ENCODE data around the gene ZNF714. TPM values are rescaled to one million over a fixed set of nuclear protein-coding genes. Genes with fewer than 3 reads are reported as not detected.

The ZNF714 gene
- total RNA-seq, 1 experiment from 2014 or later = 20.0 TPM

DNA sequence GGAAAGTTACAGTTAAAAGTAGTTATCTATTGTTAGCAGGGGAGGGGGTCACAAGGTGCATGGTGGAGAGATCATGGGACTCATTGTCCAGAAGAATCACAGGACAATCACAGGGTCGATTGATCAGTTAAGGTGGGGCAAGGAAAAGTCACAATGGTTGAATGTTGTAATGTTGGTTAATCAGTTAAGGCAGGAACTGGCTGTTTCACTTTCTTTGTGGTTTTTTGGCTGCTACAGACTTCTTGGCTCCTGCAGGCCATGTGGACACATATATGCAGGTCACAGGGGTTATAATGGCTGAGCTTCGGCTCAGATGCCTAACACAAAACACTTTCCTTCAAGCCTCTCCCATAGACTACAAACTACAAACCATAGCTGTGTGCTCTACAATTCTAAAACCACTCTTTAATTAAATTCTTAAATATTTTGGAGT is 52.9 kb downstream of the ZNF714 start:
- Histone ChIP-seq H3K4me2 (ENCODE audit: low read length) (no peak overlapping the region), H2AFZ (ENCODE audit: low read depth, low read length, poor library complexity, severe bottlenecking) (no peak overlapping the region), H3K4me3 (replicated peaks in 1 of 2; ENCODE audit: low read depth in 1 of 2, low read length in 2 of 2) (no peak overlapping the region), H3K36me3 (ENCODE audit: control insufficient read depth in 1 of 2, insufficient read depth in 2 of 2, low read length in 2 of 2) (no peaks in the 10 kb centered on the region), H3K79me2 (ENCODE audit: insufficient read depth, low read length) (no peaks in the 10 kb centered on the region), H3K4me1 (ENCODE audit: control insufficient read depth in 1 of 2, insufficient read depth in 2 of 2, low read length in 2 of 2) (no peaks in the 10 kb centered on the region), H3K9ac (ENCODE audit: low read length) (no peak overlapping the region), H3K9me2 (ENCODE audit: insufficient read depth) (no peaks in the 10 kb centered on the region), H3K9me3 (ENCODE audit: control insufficient read depth in 1 of 2, insufficient read depth in 1 of 2, low read depth in 1 of 2, low read length in 2 of 2) (no peaks in the 10 kb centered on the region), H3K27me3 (ENCODE audit: insufficient read depth, low read length) (no peaks in the 10 kb centered on the region), H4K20me1 (ENCODE audit: insufficient read depth) (no peaks in the 10 kb centered on the region), H3K27ac (ENCODE audit: low read depth, low read length) (no peak overlapping the region)
- ATAC-seq (no peak), DNase-seq (ENCODE audit: low read depth, low spot score) (no peak)
- RAD21 ChIA-PET (ENCODE audit: low non-redundant PET in 1 of 2, low total read pairs in 2 of 2, uncharacterized antibody in 2 of 2, unreplicated experiment in 2 of 2) = no interaction called here
- CTCF ChIA-PET = no interaction called here
- POLR2A ChIA-PET = no interaction called here
- intact Hi-C loops (cut with micrococcal nuclease) = no loop called here
- TF ChIP-seq ZFX (IDR thresholded peaks at IDR 0.05) = no peak
- TF ChIP-seq, protein P1, sequence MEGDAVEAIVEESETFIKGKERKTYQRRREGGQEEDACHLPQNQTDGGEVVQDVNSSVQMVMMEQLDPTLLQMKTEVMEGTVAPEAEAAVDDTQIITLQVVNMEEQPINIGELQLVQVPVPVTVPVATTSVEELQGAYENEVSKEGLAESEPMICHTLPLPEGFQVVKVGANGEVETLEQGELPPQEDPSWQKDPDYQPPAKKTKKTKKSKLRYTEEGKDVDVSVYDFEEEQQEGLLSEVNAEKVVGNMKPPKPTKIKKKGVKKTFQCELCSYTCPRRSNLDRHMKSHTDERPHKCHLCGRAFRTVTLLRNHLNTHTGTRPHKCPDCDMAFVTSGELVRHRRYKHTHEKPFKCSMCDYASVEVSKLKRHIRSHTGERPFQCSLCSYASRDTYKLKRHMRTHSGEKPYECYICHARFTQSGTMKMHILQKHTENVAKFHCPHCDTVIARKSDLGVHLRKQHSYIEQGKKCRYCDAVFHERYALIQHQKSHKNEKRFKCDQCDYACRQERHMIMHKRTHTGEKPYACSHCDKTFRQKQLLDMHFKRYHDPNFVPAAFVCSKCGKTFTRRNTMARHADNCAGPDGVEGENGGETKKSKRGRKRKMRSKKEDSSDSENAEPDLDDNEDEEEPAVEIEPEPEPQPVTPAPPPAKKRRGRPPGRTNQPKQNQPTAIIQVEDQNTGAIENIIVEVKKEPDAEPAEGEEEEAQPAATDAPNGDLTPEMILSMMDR (IDR thresholded peaks at IDR 0.05 in 2 of 3, conservative IDR thresholded peaks at IDR 0.05 in 1 of 3; ENCODE audit: borderline replicate concordance in 1 of 3, insufficient read depth in 1 of 3, low read depth in 2 of 3, low read length in 2 of 3) = no peak
- no peak for TF ChIP-seq JUND (IDR thresholded peaks at IDR 0.05)
- TF ChIP-seq POLR2A (IDR thresholded peaks at IDR 0.05; ENCODE audit: borderline replicate concordance, extremely low read depth, insufficient read depth, insufficient read length) = no peak
- no peak for TF ChIP-seq ELF1 (IDR thresholded peaks at IDR 0.05; ENCODE audit: borderline replicate concordance, low read depth)
- TF ChIP-seq SP1 (IDR thresholded peaks at IDR 0.05; ENCODE audit: low read depth) = no peak
- TF ChIP-seq CBX3 (IDR thresholded peaks at IDR 0.05; ENCODE audit: low read depth) = no peak
- no peak for TF ChIP-seq EZH2phosphoT487 (IDR thresholded peaks at IDR 0.05; ENCODE audit: borderline replicate concordance)
- TF ChIP-seq TCF7L2 (IDR thresholded peaks at IDR 0.05; ENCODE audit: borderline replicate concordance, extremely low read depth, insufficient read depth, insufficient read length) = no peak
- TF ChIP-seq, protein P2, sequence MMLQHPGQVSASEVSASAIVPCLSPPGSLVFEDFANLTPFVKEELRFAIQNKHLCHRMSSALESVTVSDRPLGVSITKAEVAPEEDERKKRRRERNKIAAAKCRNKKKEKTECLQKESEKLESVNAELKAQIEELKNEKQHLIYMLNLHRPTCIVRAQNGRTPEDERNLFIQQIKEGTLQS (IDR thresholded peaks at IDR 0.05) = no peak
- TF ChIP-seq, protein P3, sequence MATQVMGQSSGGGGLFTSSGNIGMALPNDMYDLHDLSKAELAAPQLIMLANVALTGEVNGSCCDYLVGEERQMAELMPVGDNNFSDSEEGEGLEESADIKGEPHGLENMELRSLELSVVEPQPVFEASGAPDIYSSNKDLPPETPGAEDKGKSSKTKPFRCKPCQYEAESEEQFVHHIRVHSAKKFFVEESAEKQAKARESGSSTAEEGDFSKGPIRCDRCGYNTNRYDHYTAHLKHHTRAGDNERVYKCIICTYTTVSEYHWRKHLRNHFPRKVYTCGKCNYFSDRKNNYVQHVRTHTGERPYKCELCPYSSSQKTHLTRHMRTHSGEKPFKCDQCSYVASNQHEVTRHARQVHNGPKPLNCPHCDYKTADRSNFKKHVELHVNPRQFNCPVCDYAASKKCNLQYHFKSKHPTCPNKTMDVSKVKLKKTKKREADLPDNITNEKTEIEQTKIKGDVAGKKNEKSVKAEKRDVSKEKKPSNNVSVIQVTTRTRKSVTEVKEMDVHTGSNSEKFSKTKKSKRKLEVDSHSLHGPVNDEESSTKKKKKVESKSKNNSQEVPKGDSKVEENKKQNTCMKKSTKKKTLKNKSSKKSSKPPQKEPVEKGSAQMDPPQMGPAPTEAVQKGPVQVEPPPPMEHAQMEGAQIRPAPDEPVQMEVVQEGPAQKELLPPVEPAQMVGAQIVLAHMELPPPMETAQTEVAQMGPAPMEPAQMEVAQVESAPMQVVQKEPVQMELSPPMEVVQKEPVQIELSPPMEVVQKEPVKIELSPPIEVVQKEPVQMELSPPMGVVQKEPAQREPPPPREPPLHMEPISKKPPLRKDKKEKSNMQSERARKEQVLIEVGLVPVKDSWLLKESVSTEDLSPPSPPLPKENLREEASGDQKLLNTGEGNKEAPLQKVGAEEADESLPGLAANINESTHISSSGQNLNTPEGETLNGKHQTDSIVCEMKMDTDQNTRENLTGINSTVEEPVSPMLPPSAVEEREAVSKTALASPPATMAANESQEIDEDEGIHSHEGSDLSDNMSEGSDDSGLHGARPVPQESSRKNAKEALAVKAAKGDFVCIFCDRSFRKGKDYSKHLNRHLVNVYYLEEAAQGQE (IDR thresholded peaks at IDR 0.05; ENCODE audit: low read depth) = no peak
- TF ChIP-seq ZNF274 (IDR thresholded peaks at IDR 0.05; ENCODE audit: low read depth, low read length) = no peak
- BruUV-seq (replicated peaks) = no TSS peak

All from HCT116 (cell line).